HG03060 (cell line): ENCODE results near the gene CYP4F11.
"Not testable (repeated sequence)": the region's sequence is repeated elsewhere in the genome, so short reads cannot be mapped to it uniquely, and the experiment has no call there.

ENCODE experiments used
- ATAC-seq: cut with Tn5 transposase; IDR thresholded peaks from one replicate; pipeline ENCODE4 v1.9.1; 2021; ENCODE audit warnings: low read depth, moderate number of reproducible peaks; ENCODE audit not compliant: unreplicated experiment

CYP4F11 gene

DNA sequence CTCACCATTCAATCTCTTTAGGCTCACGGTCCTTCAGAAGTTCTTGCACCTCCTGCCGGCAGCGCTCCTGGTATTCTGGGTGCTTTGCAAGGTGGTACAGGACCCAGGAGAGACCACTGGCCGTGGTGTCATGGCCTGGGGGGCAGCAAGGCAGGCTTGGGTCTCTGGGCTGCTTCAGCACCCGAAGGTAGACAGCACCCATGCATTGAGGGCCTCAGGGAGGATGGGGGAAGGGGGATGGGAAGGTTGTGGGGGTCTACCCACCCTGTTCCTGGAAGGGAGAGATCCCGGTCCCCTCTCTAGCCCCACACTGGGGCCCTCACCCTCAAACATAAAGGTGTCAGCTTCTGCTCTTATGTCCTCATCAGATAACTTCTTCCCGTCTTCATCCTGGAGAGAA lies 48.4 kb downstream of the CYP4F11 start:
- ATAC-seq: no peak

DNA sequence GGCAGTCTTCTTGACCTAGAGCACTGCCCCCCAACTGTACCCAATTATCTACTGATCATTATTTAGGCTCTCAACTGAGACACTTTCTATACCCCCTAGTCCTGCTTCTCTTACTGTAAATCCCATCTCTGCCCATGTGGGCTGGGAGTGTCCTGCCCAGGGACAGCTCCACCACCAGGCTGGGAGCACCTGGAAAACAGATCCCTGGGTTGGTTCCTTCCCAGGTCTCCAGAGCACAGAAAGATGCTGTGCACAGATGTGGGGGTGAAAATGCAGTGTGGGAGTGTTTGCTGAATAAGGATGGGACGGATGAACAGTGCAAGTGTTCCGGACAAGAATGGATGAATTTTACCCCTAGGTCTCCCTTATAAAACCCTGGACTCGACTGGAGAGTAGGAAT lies 49.2 kb downstream of the CYP4F11 start:
- ATAC-seq: no peak

DNA sequence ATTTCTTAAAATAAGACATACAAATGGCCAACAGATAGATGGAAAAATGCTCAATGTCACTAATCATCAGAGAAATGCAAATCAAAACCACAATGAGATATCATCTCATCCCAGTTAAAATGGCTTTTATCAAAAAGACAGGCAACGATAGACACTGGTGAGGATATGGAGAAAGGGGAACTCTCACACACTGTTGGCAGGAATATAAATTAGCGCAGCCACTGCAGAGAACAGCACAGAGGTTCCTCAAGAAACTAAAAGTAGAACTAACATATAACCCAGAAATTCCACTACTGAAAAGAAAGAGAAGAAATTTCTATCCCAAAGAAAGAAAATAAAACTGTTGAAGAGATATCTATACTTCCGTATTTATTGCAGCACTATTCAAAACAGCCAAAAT lies 51.0 kb downstream of the CYP4F11 start:
- not testable (repeated sequence) for ATAC-seq

GRCh38 chr19:15874821-15875474 lies 59.4 kb downstream of the CYP4F11 start:
- no peak for ATAC-seq

DNA sequence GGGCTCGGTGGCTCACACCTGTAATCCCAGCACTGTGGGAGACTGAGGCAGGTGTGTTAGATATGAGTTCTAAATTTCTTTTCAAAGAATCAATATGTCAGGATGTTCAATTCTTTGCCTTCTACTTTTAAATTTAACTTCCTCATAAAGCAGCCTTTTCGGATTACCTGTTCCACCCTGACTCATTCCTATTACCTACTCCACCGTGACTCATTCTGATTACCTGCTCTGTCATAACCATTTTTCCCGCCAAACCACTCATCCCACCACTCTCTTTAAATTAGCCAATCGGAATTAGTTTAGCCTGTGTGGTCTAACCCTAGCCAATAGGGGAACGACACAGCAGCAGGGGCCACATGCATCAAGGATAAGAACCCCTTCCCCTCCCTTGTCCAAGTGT lies 60.6 kb downstream of the CYP4F11 start:
- not testable (repeated sequence) for ATAC-seq

GRCh38 chr19:15871570-15871969 lies 62.8 kb downstream of the CYP4F11 start:
- ATAC-seq: no peak

GRCh38 chr19:15869873-15870272 lies 64.5 kb downstream of the CYP4F11 start:
- no peak for ATAC-seq

DNA sequence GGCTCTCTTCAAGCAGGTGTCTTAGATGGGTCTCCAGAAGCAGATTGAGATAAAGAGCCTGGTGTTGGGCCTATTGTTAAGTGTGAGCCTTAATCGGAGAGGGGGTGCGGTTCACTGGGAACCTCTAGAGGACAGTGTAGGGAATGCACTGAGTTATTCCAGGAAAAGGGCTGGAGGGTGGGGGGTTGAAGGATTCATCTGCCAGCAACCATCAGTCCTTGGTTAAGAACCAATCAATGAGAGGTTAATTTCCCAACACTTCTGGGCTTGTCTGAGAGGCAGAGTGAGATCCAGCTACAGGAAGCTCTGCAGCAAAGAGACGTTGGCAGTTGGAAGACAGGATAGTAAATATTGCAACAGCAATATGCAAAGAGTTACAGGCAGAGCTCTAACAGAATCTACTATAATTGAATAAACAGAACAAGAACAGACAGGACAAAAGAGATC lies 65.2 kb downstream of the CYP4F11 start:
- no peak for ATAC-seq

DNA sequence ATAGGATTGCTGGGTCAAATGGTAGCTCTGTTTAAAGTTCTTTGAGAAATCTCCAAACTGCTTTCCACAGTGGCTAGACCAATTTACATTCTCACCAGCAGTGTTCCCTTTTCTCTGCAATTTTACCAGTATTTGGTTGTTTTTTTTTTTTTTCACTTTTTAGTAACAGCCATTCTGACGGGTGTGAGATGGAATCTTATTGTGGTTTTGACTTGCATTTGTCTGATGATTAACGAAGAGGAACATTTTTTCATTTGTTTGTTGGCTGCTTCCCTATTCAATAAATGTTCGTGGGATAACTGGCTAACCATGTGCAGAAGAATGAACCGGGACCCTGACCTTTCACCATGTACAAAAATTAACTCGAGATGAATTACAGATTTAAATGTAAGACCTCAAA lies 67.7 kb downstream of the CYP4F11 start:
- no peak for ATAC-seq

GRCh38 chr19:15864824-15865223 lies 69.5 kb downstream of the CYP4F11 start:
- ATAC-seq: no peak

GRCh38 chr19:15863272-15863671 lies 71.1 kb downstream of the CYP4F11 start:
- ATAC-seq: no peak

GRCh38 chr19:15862444-15862843 lies 71.9 kb downstream of the CYP4F11 start:
- ATAC-seq: no peak
